ENCODE measurements around the gene FAHD2A.
"Not testable (repeated sequence)": the region's sequence is repeated elsewhere in the genome, so short reads cannot be mapped to it uniquely, and the experiment has no call there.

Gene FAHD2A

DNA sequence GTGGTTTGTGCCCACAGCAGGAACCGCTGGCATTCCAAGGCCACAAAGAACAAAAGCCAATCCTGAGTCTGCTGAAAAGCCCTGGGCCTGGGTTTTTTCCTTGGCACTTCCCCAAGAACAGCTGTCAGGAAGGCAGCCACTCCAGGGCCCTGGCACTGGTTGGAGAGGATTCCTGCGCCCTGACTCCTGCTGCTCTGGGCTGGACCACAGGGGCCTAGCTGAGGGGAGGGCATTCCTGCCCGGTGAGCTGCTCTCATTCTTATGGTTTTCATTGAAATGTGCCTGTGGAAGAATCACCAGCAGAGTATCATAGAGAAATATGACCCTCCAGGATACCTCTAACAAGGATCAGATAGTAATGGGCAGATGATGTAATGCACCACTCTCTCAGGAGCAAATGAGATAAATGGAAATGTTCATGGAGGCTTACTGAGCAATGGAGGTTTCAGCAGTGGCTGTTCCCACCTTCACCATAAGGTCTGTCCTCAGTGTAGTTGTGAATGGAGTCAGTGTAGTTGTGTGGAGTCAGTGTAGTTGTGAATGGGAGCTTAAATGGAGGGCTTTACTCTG is 32.1 kb downstream of the FAHD2A start:
- not testable (repeated sequence) for DNase-seq (ENCODE audit: low read depth); H3K4me3 ChIP-seq (ENCODE audit: low read depth, low read length)

DNA sequence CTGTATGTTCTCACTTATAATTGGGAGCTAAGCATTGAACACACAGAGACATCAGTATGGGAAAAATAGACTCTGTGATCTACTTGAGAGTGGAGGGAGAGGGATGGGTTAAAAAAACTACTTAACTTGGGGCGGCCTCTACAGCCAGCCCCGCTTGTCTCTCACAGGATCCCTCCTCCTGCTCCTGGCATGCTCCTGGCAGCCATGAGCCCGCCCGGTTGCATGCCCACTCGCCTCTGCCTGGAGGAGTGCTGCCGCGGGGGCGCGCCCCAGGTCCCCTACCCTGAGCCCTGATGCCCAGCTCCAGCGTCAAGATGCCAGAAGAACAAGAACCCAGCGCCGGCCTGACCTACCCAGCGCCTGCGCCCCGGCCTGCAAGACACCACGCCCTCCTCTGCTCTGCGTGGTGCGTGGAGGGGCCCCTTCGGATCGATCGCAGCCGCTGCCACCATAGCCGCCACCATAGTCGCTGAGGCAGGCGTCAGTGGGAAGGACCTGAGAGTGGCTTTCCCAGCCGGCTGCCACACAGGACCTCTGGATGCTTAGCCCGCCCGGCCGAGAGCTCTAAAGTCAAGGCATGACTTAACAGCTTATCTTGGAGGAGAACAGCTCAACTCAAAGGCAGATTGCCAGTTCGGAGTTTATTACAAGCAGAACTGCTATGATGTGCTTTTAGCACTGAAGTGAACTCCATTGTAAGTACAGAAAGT is 32.8 kb downstream of the FAHD2A start:
- not testable (repeated sequence) for DNase-seq (ENCODE audit: low read depth); H3K4me3 ChIP-seq (ENCODE audit: low read depth, low read length)

DNA sequence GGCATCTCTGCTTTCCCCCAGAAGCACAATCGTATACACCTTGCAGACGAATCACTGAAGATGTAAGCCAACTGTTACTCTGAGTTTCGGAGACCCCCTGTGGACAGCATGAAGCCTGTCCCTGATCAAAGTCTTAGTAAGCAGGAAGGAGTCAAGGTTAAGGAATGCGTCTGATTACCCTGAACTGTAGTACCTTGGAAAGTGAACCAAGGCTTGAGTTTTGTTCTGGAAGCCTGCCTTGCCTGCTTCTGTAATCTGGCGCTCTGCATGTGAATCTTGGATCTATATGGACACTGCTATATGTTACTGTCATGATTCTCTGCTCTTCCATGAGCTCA is 33.3 kb downstream of the FAHD2A start:
- DNase-seq (ENCODE audit: low read depth), result not testable (repeated sequence)

DNA sequence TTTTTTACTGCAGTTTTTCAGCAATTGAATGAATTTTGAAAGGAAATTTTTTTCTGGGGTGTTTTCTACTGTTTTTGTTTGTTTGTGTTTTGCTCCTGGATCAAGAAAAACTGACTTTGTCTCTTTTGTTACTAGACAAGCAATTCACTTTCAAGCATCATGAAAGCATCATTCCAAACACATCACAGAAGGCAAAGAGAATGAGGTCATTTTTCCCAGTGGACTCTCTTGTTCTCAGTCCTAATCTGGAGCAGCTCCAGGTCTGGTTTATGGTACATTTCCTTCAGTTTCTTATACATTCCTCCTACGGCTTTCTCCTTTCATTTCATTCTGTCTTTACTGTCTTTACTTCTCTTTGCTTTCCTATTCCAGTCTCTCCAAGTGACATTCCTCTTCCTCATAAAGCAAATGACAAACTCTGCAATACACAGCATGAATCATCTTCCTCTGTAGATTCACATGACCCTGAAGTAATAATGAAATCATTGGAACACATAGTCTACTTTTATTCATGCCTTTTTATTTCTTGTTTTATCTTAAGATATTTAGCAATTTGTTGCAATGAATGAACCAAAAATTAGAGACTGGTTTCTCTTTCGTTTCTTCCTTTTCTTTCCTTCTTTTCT is 40.1 kb downstream of the FAHD2A start:
- H3K4me3 ChIP-seq (ENCODE audit: low read depth, low read length); DNase-seq (ENCODE audit: low read depth): not testable (repeated sequence)

More for the DNA sequence above, 33.3 kb downstream of the FAHD2A start:
- H3K4me3 ChIP-seq (ENCODE audit: low read depth, low read length), result not testable (repeated sequence)

DNA sequence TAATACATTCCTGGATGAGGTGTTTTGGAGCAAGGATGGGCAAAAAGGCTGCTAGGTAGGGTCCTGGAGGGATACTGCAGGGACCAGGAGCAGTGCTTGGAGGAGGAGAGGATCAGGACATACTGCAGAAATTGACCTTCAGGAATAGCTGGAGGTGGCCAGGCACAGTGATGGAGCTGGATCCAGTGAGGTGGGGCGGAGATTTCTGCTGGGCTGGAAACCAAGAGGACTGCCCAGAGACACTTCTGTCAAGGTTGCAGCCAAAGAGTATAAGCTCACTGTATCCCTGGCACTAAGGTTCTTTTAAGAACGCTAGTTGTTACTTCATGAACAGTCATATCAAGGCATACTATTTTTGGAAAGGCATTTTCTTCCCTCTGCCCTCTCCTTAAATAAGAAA is 42.8 kb downstream of the FAHD2A start:
- not testable (repeated sequence) for H3K4me3 ChIP-seq (ENCODE audit: low read depth, low read length); DNase-seq (ENCODE audit: low read depth)

DNA sequence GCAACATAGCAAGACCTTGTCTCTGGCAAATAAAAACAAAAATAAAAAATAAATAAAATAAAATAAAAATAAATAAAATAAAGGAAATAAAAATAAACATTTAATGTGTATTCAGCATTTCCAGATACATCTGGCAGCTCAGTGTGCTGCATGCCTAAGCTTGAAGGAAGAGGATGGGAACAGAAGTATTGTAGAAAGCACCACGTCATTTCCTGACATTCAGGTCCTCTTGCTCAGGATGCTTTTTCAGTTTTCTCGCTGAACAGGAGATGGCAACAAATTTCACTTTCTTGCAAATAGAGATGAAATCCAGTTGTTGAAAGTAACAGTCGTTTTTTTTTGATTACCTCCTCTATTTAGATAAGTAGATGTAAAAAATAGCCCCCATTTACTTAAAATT is 60.8 kb downstream of the FAHD2A start:
- not testable (repeated sequence) for DNase-seq (ENCODE audit: low read depth); H3K4me3 ChIP-seq (ENCODE audit: low read depth, low read length)

Measured in LNCaP clone FGC (cell line).